ENCODE data around the gene PRCD.

DNA sequence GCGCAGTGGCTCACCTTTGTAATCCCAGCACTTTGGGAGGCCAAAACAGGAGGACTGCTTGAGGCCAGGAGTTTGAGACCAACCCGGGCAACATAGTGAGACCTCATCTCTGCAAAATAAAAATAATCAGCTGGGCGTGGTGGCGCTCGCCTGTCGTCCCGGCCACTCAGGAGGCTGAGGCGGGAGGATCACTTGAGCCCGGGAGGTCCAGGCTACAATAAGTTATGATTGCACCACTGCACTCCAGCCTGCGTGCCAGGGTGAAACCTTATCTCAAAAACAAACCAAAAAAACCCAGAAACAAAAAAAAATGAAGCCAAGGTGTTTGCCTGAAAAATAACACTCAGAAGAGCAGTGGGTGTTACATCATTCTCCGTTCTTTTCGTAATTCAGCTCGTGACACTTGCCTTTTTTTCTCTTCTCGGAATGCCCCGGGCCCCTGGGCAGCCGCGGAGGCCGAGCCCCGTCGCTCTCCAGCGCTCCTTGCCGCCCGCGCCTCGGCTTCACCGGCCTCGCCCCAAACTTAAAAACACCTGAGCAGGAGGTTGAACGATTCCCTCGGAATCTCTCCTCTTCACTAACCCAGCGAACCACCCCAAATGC is 17.0 kb downstream of the PRCD start:
- TF ChIP-seq, protein P1, sequence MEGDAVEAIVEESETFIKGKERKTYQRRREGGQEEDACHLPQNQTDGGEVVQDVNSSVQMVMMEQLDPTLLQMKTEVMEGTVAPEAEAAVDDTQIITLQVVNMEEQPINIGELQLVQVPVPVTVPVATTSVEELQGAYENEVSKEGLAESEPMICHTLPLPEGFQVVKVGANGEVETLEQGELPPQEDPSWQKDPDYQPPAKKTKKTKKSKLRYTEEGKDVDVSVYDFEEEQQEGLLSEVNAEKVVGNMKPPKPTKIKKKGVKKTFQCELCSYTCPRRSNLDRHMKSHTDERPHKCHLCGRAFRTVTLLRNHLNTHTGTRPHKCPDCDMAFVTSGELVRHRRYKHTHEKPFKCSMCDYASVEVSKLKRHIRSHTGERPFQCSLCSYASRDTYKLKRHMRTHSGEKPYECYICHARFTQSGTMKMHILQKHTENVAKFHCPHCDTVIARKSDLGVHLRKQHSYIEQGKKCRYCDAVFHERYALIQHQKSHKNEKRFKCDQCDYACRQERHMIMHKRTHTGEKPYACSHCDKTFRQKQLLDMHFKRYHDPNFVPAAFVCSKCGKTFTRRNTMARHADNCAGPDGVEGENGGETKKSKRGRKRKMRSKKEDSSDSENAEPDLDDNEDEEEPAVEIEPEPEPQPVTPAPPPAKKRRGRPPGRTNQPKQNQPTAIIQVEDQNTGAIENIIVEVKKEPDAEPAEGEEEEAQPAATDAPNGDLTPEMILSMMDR (optimal IDR thresholded peaks at IDR 0.05 in 1 of 3, IDR thresholded peaks at IDR 0.05 in 1 of 3, conservative IDR thresholded peaks at IDR 0.05 in 1 of 3; ENCODE audit: extremely low read depth in 1 of 3, insufficient read depth in 2 of 3, low read length in 3 of 3) = no peak
- no peak for TF ChIP-seq EZH2 (IDR thresholded peaks at IDR 0.05; ENCODE audit: low read length)

Data from keratinocyte (primary cell).